ENCODE results near the gene TET2. TPM values are rescaled to one million over a fixed set of nuclear protein-coding genes. Genes with fewer than 3 reads are reported as not detected.

TET2 gene
- total RNA-seq, 1 experiment from 2014 or later = 3.4 TPM

DNA sequence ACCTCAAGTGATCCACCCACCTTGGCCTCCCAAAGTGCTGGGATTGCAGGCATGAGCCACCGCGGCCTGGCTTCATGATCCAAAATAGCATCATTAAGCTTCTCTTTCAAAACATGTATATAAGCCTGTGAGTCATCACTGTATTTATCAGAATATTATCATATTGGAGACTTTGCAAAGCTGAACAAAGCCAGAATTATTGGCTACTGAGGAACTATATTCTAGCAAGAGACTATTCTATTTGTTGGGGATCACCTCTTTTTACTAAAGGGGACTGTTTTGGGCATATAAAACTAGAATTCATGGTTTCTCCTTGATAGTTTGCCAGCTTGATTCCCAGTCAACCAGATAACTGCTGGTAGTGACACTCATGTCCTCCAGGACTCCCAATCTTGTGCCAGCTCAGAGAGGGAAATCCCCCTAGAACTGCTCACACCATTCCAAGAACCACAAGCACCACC, 40.1 kb downstream of the TET2 start:
- no peaks in the 10 kb centered on the region for H3K9me3 Mint-ChIP-seq
- CTCF ChIA-PET = interaction anchor here (2.5 kb wide), 1 partner anchor 10 kb away, joined by 7 read pairs; no protein-coding TSS in a partner anchor

DNA sequence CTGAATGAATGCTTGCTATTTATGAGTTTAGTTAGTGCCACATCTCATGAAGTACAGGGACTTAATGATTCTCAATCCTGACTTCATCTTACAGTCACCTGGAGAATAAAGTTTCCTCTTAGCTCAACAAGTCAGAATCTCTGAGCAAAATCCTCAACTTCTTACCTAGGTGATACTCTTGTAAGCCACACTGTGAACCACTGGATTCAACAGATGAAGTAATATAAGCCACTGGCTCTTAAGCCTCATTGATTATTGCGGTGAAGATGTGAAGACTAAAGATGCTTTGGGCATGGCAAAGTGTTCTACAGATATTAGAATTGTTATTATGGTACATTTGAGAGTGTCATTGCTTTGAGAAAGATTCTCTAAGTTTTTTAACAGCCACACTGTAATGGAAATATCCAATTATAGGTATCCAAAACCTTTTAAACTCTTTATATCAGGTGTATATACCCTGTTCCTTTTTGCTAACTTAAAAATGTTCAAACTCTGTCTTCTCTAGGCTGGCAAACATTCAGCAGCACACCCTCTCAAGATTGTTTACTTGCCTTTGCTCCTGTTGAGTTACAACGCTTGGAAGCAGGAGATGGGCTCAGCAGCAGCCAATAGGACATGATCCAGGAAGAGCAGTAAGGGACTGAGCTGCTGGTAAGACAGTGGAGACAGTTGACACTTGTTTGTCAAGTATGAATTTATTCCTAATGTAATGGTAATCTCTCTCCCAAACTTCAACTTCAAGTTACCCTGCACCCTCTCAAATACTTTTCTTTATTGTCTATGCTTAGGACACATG, 43.4 kb downstream of the TET2 start:
- Mint-ChIP-seq H3K4me3 (no peak overlapping the region), H3K9me3 (no peaks in the 10 kb centered on the region), H3K4me1 (peaks cover 10% of the 10 kb centered on the region), H3K27me3 (ENCODE audit: low read depth) (no peaks in the 10 kb centered on the region; the same call in 1 of the 2 replicates), H3K27ac (no peak overlapping the region), H3K36me3 (no peaks in the 10 kb centered on the region)
- ChIA-PET POLR2A (no interaction called here), CTCF (no interaction called here)
- DNase-seq (ENCODE audit: low spot score) (no peak), ATAC-seq (no peak)
- TF ChIP-seq CREM (CRISPR knock-in tag; IDR thresholded peaks at IDR 0.05) = no peak
- no peak for TF ChIP-seq NR1H2 (CRISPR knock-in tag; IDR thresholded peaks at IDR 0.05)
- TF ChIP-seq RORB (CRISPR knock-in tag; IDR thresholded peaks at IDR 0.05) = no peak
- TF ChIP-seq, protein P1, sequence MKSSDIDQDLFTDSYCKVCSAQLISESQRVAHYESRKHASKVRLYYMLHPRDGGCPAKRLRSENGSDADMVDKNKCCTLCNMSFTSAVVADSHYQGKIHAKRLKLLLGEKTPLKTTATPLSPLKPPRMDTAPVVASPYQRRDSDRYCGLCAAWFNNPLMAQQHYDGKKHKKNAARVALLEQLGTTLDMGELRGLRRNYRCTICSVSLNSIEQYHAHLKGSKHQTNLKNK (CRISPR knock-in tag; IDR thresholded peaks at IDR 0.05) = no peak
- no peak for TF ChIP-seq ZNF317 (CRISPR knock-in tag; IDR thresholded peaks at IDR 0.05; ENCODE audit: borderline replicate concordance, low read depth)
- no peak for TF ChIP-seq FOXK1 (CRISPR knock-in tag; IDR thresholded peaks at IDR 0.05)
- no peak for TF ChIP-seq NR3C1 (CRISPR knock-in tag; conservative IDR thresholded peaks at IDR 0.05; ENCODE audit: low read depth)
- no peak for TF ChIP-seq ZNF219 (CRISPR knock-in tag; IDR thresholded peaks at IDR 0.05; ENCODE audit: borderline replicate concordance)
- no peak for TF ChIP-seq CBFB (CRISPR knock-in tag; IDR thresholded peaks at IDR 0.05; ENCODE audit: low read depth)
- TF ChIP-seq, protein P2, sequence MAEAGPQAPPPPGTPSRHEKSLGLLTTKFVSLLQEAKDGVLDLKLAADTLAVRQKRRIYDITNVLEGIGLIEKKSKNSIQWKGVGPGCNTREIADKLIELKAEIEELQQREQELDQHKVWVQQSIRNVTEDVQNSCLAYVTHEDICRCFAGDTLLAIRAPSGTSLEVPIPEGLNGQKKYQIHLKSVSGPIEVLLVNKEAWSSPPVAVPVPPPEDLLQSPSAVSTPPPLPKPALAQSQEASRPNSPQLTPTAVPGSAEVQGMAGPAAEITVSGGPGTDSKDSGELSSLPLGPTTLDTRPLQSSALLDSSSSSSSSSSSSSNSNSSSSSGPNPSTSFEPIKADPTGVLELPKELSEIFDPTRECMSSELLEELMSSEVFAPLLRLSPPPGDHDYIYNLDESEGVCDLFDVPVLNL (CRISPR knock-in tag; IDR thresholded peaks at IDR 0.05; ENCODE audit: borderline replicate concordance, low read depth) = no peak
- no peak for TF ChIP-seq TCF7 (CRISPR knock-in tag; IDR thresholded peaks at IDR 0.05; ENCODE audit: low read depth)
- no peak for TF ChIP-seq ATF3 (CRISPR knock-in tag; conservative IDR thresholded peaks at IDR 0.05)

More for the DNA sequence above, 40.1 kb downstream of the TET2 start:
- DNase-seq (ENCODE audit: low spot score) (no peak), ATAC-seq (no peak)
- no peak for TF ChIP-seq ZNF671 (CRISPR knock-in tag; IDR thresholded peaks at IDR 0.05)
- no peak for TF ChIP-seq NFATC4 (CRISPR knock-in tag; IDR thresholded peaks at IDR 0.05)
- no peak for TF ChIP-seq FOXP1 (CRISPR knock-in tag; IDR thresholded peaks at IDR 0.05; ENCODE audit: borderline replicate concordance)
- Mint-ChIP-seq H3K36me3 (no peaks in the 10 kb centered on the region), H3K27ac (no peak overlapping the region), H3K27me3 (ENCODE audit: low read depth) (no peaks in the 10 kb centered on the region; the same call in 1 of the 2 replicates), H3K4me3 (no peak overlapping the region), H3K4me1 (peaks cover 3% of the 10 kb centered on the region)
- POLR2A ChIA-PET = no interaction called here

- H3K4me3 Mint-ChIP-seq = no peak overlapping the region
- H3K27ac Mint-ChIP-seq = no peak overlapping the region
- peaks cover 14% of the 10 kb centered on the region for H3K4me1 Mint-ChIP-seq
- ChIA-PET CTCF (interaction anchor here (0.8 kb wide), 1 partner anchor 10 kb away, joined by 3 read pairs; no protein-coding TSS in a partner anchor), POLR2A (no interaction called here)
- H3K27me3 Mint-ChIP-seq (ENCODE audit: low read depth) = no peaks in the 10 kb centered on the region; the same call in 1 of the 2 replicates
- H3K9me3 Mint-ChIP-seq = no peaks in the 10 kb centered on the region
- H3K36me3 Mint-ChIP-seq = no peaks in the 10 kb centered on the region
- no peak for DNase-seq (ENCODE audit: low spot score)
- ATAC-seq = no peak
- TF ChIP-seq, protein P3, sequence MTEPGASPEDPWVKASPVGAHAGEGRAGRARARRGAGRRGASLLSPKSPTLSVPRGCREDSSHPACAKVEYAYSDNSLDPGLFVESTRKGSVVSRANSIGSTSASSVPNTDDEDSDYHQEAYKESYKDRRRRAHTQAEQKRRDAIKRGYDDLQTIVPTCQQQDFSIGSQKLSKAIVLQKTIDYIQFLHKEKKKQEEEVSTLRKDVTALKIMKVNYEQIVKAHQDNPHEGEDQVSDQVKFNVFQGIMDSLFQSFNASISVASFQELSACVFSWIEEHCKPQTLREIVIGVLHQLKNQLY (CRISPR knock-in tag; IDR thresholded peaks at IDR 0.05) = no peak
- no peak for TF ChIP-seq ZBTB21 (CRISPR knock-in tag; IDR thresholded peaks at IDR 0.05; ENCODE audit: borderline replicate concordance)
- TF ChIP-seq ZNF512 (CRISPR knock-in tag; IDR thresholded peaks at IDR 0.05; ENCODE audit: borderline replicate concordance) = no peak
- no peak for TF ChIP-seq MAX (CRISPR knock-in tag; IDR thresholded peaks at IDR 0.05)
- TF ChIP-seq, protein P4, sequence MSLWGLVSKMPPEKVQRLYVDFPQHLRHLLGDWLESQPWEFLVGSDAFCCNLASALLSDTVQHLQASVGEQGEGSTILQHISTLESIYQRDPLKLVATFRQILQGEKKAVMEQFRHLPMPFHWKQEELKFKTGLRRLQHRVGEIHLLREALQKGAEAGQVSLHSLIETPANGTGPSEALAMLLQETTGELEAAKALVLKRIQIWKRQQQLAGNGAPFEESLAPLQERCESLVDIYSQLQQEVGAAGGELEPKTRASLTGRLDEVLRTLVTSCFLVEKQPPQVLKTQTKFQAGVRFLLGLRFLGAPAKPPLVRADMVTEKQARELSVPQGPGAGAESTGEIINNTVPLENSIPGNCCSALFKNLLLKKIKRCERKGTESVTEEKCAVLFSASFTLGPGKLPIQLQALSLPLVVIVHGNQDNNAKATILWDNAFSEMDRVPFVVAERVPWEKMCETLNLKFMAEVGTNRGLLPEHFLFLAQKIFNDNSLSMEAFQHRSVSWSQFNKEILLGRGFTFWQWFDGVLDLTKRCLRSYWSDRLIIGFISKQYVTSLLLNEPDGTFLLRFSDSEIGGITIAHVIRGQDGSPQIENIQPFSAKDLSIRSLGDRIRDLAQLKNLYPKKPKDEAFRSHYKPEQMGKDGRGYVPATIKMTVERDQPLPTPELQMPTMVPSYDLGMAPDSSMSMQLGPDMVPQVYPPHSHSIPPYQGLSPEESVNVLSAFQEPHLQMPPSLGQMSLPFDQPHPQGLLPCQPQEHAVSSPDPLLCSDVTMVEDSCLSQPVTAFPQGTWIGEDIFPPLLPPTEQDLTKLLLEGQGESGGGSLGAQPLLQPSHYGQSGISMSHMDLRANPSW (CRISPR knock-in tag; conservative IDR thresholded peaks at IDR 0.05; ENCODE audit: low read depth) = no peak
- TF ChIP-seq, protein P5, sequence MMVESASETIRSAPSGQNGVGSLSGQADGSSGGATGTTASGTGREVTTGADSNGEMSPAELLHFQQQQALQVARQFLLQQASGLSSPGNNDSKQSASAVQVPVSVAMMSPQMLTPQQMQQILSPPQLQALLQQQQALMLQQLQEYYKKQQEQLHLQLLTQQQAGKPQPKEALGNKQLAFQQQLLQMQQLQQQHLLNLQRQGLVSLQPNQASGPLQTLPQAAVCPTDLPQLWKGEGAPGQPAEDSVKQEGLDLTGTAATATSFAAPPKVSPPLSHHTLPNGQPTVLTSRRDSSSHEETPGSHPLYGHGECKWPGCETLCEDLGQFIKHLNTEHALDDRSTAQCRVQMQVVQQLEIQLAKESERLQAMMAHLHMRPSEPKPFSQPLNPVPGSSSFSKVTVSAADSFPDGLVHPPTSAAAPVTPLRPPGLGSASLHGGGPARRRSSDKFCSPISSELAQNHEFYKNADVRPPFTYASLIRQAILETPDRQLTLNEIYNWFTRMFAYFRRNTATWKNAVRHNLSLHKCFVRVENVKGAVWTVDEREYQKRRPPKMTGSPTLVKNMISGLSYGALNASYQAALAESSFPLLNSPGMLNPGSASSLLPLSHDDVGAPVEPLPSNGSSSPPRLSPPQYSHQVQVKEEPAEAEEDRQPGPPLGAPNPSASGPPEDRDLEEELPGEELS (CRISPR knock-in tag; IDR thresholded peaks at IDR 0.05) = no peak
Measured at GRCh38 chr4:105191621-105192210, 45.0 kb downstream of the TET2 start.

Data from WTC11 (cell line).